GM23248 (cell line): ENCODE data around the gene MMP24OS. TPM values are rescaled to one million over a fixed set of nuclear protein-coding genes. Genes with fewer than 3 reads are reported as not detected.
A peak's percentile ranks its signal among the peaks of the same experiment; 100 is the strongest.

Experiments used
- DNase-seq: peaks from one replicate; pipeline ENCODE4 v3.0.0-alpha.2; 2015
- H2AFZ ChIP-seq: fragments of 200-600 bp; sonication (generic); 2 replicates; pipeline ENCODE4 v1.6.1; 2016; ENCODE audit warnings: antibody characterized with exemption
- H3F3A ChIP-seq: fragments of 200-600 bp; sonication (generic); 2 replicates; pipeline ENCODE4 v1.6.1; 2016; ENCODE audit warnings: mild to moderate bottlenecking, antibody characterized with exemption, mixed run types; ENCODE audit not compliant: insufficient read depth
- H3K27ac ChIP-seq: fragments of 200-600 bp; sonication (generic); 2 replicates; pipeline ENCODE4 v1.5.1; 2016; ENCODE audit warnings: mild to moderate bottlenecking
- H3K27me3 ChIP-seq: fragments of 200-600 bp; sonication (generic); replicated peaks from 2 replicates; pipeline ENCODE4 v1.6.1; 2016; ENCODE audit warnings: mild to moderate bottlenecking; ENCODE audit not compliant: insufficient read depth
- H3K36me3 ChIP-seq: fragments of 200-600 bp; sonication (generic); 2 replicates; pipeline ENCODE4 v1.6.1; 2016; ENCODE audit warnings: low read depth, mild to moderate bottlenecking
- H3K4me1 ChIP-seq: fragments of 200-600 bp; sonication (generic); 2 replicates; pipeline ENCODE4 v1.6.1; 2016; ENCODE audit warnings: mild to moderate bottlenecking; ENCODE audit not compliant: insufficient read depth
- H3K4me2 ChIP-seq: fragments of 200-600 bp; sonication (generic); one replicate; pipeline ENCODE4 v1.6.1; 2016; ENCODE audit warnings: mild to moderate bottlenecking; ENCODE audit not compliant: unreplicated experiment
- H3K4me3 ChIP-seq: fragments of 200-600 bp; sonication (generic); 2 replicates; pipeline ENCODE4 v1.5.1; 2016; ENCODE audit warnings: mild to moderate bottlenecking
- H3K79me2 ChIP-seq: fragments of 200-600 bp; sonication (generic); 2 replicates; pipeline ENCODE4 v1.6.1; 2016; ENCODE audit warnings: mild to moderate bottlenecking; ENCODE audit not compliant: insufficient read depth
- H3K9ac ChIP-seq: fragments of 200-600 bp; sonication (generic); 2 replicates; pipeline ENCODE4 v1.6.1; 2016; ENCODE audit warnings: mild to moderate bottlenecking
- H3K9me2 ChIP-seq: fragments of 200-600 bp; sonication (generic); 2 replicates; pipeline ENCODE4 v1.6.1; 2016; ENCODE audit warnings: mixed run types, mild to moderate bottlenecking, moderate library complexity; ENCODE audit not compliant: insufficient read depth
- H3K9me3 ChIP-seq: fragments of 200-600 bp; sonication (generic); one replicate; pipeline ENCODE4 v1.6.1; 2017; ENCODE audit warnings: low read depth
- H4K20me1 ChIP-seq: fragments of 200-600 bp; sonication (generic); 2 replicates; pipeline ENCODE4 v1.6.0; 2016; ENCODE audit not compliant: insufficient read depth
- EZH2 ChIP-seq: fragments of 200-600 bp; sonication (generic); IDR thresholded peaks from 2 replicates; pipeline ENCODE4 v1.6.1; 2018; ENCODE audit warnings: antibody characterized with exemption, mild to moderate bottlenecking; ENCODE audit not compliant: insufficient read depth, poor library complexity, severe bottlenecking
- EZH2phosphoT487 ChIP-seq: fragments of 200-600 bp; sonication (generic); IDR thresholded peaks from 2 replicates; pipeline ENCODE4 v1.6.1; 2018; ENCODE audit warnings: antibody characterized with exemption, moderate library complexity, mild to moderate bottlenecking, low read depth; ENCODE audit not compliant: insufficient read depth
- WGBS, 2 experiments: methylation state at CpG; one replicate each; pipeline ENCODE4 v1.1.6; 2015 to 2017; ENCODE audit warnings: low lambda C conversion rate in 2 of 2, low coverage in 1 of 2; ENCODE audit errors: missing lambda C conversion rate in 2 of 2; 5-methylcytosine and 5-hydroxymethylcytosine counted together
- in situ Hi-C: fragments of 300-500 bp; cut with MboI; formaldehyde crosslinking; loops from 2 replicates; pipeline ENCODE4 v1.15.0; 2020
- polyA plus RNA-seq: library from polyadenylated mRNA; unstranded; fragments of >200 nt; fragmentation: Nextera tagmentation; extraction: Ambion mirVana; gene quantifications from 2 replicates; pipeline ENCODE4 v1.2.1, GENCODE V29; 2016
- total RNA-seq: library from RNA; depleted of rRNA; stranded (reverse); fragments of >200 nt; shearing (Covaris generic); gene quantifications from 2 replicates; pipeline ENCODE4 v1.2.3, GENCODE V29; 2014

MMP24OS gene
- total and polyA plus RNA-seq, 2 experiments from 2014 or later, result 26.8 to 81.7 TPM

GRCh38 chr20:35325401-35325800, 47.5 kb upstream of the MMP24OS start:
- Histone ChIP-seq H3K79me2 (no peaks in the 10 kb centered on the region), H3K27ac (no peak overlapping the region), H3K4me1 (peaks cover 24% of the 10 kb centered on the region), H2AFZ (no peak overlapping the region), H3K4me3 (no peak overlapping the region), H3K9me3 (no peaks in the 10 kb centered on the region), H3K9ac (no peak overlapping the region), H3K4me2 (no peak overlapping the region), H4K20me1 (no peaks in the 10 kb centered on the region), H3K27me3 (no peaks in the 10 kb centered on the region), H3K9me2 (no peaks in the 10 kb centered on the region), H3F3A (peaks cover 17% of the 10 kb centered on the region), H3K36me3 (no peaks in the 10 kb centered on the region)
- TF ChIP-seq EZH2phosphoT487 (no peak), EZH2 (no peak)
- in situ Hi-C loops, result no loop called here
- DNase-seq, result no peak
- 66% methylated on average over 6 of the region's 6 CpGs for WGBS, 2 experiments

GRCh38 chr20:35320396-35321126, 42.6 kb upstream of the MMP24OS start:
- Histone ChIP-seq H3K79me2 (no peaks in the 10 kb centered on the region), H3F3A (peaks cover 46% of the 10 kb centered on the region), H3K4me2 (peak overlapping the region; percentile 73), H3K9ac (peak overlapping the region; percentile 59; the same call in 1 of the 2 replicates), H3K9me2 (no peaks in the 10 kb centered on the region), H3K27ac (peak overlapping the region; percentile 90), H3K4me1 (peaks cover 53% of the 10 kb centered on the region), H3K27me3 (no peaks in the 10 kb centered on the region), H2AFZ (no peak overlapping the region), H4K20me1 (no peaks in the 10 kb centered on the region), H3K36me3 (no peaks in the 10 kb centered on the region), H3K4me3 (peak overlapping the region; percentile 37; the same call in 1 of the 2 replicates), H3K9me3 (no peaks in the 10 kb centered on the region)
- TF ChIP-seq EZH2 (no peak), EZH2phosphoT487 (no peak)
- in situ Hi-C loops, result no loop called here
- peak; percentile 90 for DNase-seq
- 66 to 74% methylated on average over 3 of the region's 3 CpGs for WGBS, 2 experiments

GRCh38 chr20:35319871-35320197, 41.9 kb upstream of the MMP24OS start:
- Histone ChIP-seq H3K9me3 (no peaks in the 10 kb centered on the region), H3K9me2 (no peaks in the 10 kb centered on the region), H3K79me2 (no peaks in the 10 kb centered on the region), H3K4me2 (peak overlapping the region; percentile 73), H3K36me3 (no peaks in the 10 kb centered on the region), H3K4me1 (peaks cover 60% of the 10 kb centered on the region), H3K4me3 (peak overlapping the region; percentile 37; the same call in 1 of the 2 replicates), H2AFZ (no peak overlapping the region), H3K27me3 (no peaks in the 10 kb centered on the region), H3K27ac (peak overlapping the region; percentile 90), H3K9ac (peak overlapping the region; percentile 59; the same call in 1 of the 2 replicates), H4K20me1 (no peaks in the 10 kb centered on the region), H3F3A (peaks cover 49% of the 10 kb centered on the region)
- in situ Hi-C loops, result no loop called here
- peak; percentile 56 for DNase-seq
- TF ChIP-seq EZH2 (no peak), EZH2phosphoT487 (no peak)

GRCh38 chr20:35319192-35319870, 41.4 kb upstream of the MMP24OS start:
- Histone ChIP-seq H3K4me1 (peaks cover 65% of the 10 kb centered on the region), H4K20me1 (no peaks in the 10 kb centered on the region), H3K36me3 (no peaks in the 10 kb centered on the region), H2AFZ (no peak overlapping the region), H3K9ac (peak overlapping the region; percentile 59; the same call in 1 of the 2 replicates), H3K27me3 (no peaks in the 10 kb centered on the region), H3K79me2 (no peaks in the 10 kb centered on the region), H3K9me3 (no peaks in the 10 kb centered on the region), H3K4me2 (peak overlapping the region; percentile 73), H3K4me3 (0 out of 2 replicates have a peak overlapping the region, but pooled peaks have one; percentile 37), H3F3A (peaks cover 54% of the 10 kb centered on the region), H3K9me2 (no peaks in the 10 kb centered on the region), H3K27ac (peak overlapping the region; percentile 90)
- WGBS, 2 experiments, result 37% methylated on average over 5 of the region's 5 CpGs
- peak; percentile 58 for DNase-seq
- TF ChIP-seq EZH2 (no peak), EZH2phosphoT487 (no peak)
- in situ Hi-C loops, result no loop called here
